ENCODE data around the gene IFITM2.

The IFITM2 gene

DNA sequence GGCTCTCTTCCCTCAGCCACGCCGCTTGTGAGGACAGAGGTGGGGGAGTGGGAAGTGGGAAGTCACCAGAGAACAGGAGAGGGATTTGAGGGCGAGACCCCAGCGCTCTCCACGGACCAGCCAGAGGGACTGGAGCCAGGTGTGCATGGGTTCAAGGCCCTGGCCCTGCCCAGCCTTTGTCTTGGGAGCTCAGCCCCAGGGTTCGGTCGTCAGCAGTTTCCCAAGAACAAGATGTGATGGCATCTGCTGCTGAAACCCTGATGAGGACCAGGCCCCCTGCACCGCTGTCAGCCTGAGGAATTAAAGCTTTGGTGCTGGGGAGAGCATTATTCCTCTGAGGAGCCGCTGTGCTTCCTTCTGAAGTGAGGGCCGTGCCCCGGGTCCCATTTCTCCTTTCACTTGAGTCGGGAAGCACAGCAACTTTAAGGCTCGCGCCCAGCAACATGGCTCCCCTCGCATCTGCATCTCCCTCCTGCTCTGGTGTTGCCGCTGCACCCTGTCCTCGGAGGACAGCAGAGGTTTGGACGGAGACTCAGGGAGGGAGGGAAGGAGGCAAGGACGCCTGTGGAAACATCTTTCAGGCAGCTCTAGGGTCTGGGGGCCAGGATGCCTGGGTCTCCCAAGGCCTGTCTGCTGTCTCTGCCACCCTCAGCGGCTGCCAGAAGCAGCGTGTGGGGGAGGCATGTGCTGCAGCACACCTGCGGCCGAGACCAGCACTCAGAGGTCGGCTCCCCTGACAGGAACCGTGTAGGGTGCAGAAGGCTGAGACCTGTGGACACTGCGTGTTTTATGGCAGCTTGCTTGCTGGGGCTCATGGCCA lies 12.1 kb upstream of the IFITM2 start:
- Histone ChIP-seq H3K27me3 (ENCODE audit: insufficient read depth, low read length) (no peaks in the 10 kb centered on the region), H4K8ac (ENCODE audit: low read depth, low read length) (no peak overlapping the region)
- WGBS (ENCODE audit: extremely low coverage, insufficient coverage, insufficient read length) = no CpG with 5 or more reads among the region's 26 CpGs

DNA sequence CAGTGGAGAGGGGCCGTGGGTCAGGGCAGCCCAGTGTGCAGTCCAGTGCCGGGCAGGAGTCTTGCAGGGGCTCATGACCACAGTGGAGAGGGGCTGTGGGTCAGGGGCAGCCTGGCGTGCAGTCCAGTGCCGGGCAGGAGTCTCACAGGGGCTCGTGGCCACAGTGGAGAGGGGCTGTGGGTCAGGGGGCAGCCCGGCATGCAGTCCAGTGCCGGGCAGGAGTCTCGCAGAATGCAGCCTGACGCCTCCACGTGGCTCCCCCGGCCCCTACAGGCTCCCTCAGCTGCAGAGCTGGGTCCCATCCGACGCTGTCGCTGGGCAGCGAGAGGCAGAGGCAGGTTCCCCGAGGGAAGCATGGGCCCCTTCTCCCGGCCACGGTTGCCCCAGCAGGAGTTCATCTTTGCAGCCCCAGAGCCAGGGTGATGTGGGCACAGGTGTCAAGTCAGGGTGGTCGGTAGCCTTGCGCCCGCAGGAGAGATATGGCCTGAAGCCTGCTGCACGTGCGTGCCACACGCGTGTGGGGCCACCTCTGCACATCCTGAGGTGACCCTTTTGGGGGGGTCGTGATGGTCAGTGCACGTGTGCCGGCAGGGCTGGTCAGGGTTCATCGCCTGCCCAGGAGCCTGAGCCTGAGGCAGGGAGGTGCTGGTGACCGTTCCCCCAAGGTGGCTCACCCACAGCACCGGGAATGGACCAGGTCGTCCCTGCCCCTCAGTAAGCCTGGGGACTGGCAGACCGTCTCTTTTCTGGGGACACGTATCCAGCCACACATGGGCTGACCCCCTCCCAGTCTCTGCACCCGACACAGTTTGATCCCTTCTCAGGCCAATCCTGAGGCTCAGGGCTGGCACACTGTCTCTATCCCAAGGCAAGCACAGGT lies 11.2 kb upstream of the IFITM2 start:
- Histone ChIP-seq H2AFZ (ENCODE audit: insufficient read depth, low read length, poor library complexity) (no peak overlapping the region), H4K8ac (ENCODE audit: low read depth, low read length) (no peak overlapping the region), H4K91ac (ENCODE audit: low read depth, low read length) (no peak overlapping the region), H3K9me3 (ENCODE audit: insufficient read depth, low read depth, low read length) (no peaks in the 10 kb centered on the region), H3K4ac (ENCODE audit: low read depth, low read length) (no peak overlapping the region), H2AK5ac (ENCODE audit: low read length) (no peak overlapping the region), H3K14ac (ENCODE audit: low read length) (no peak overlapping the region), H2BK120ac (ENCODE audit: insufficient read depth, low read length, poor library complexity) (no peak overlapping the region), H2BK12ac (ENCODE audit: low read length) (no peak overlapping the region), H3K79me2 (ENCODE audit: control insufficient read depth, insufficient read depth, low read length, poor library complexity) (no peaks in the 10 kb centered on the region), H3K4me2 (ENCODE audit: low read length) (no peak overlapping the region), H3K23ac (ENCODE audit: low read length) (no peak overlapping the region), H3K4me1 (ENCODE audit: control insufficient read depth in 1 of 2, insufficient read depth in 2 of 2, low read length in 2 of 2) (peaks cover 5 to 6% of the 10 kb centered on the region in 2 experiments), H3K27ac (ENCODE audit: low read depth, low read length) (no peak overlapping the region), H2BK5ac (ENCODE audit: low read depth, low read length, poor library complexity) (no peak overlapping the region), H3K27me3 (ENCODE audit: insufficient read depth, low read length) (no peaks in the 10 kb centered on the region), H3K18ac (ENCODE audit: low read length) (no peak overlapping the region), H3K4me3 (ENCODE audit: low read depth, low read length) (no peak overlapping the region), H3K36me3 (ENCODE audit: control insufficient read depth in 1 of 2, insufficient read depth in 2 of 2, low read length in 2 of 2) (peaks cover 25% of the 10 kb centered on the region in 2 experiments), H3K9ac (ENCODE audit: low read length) (no peak overlapping the region), H3K79me1 (ENCODE audit: low read length) (no peaks in the 10 kb centered on the region), H4K12ac (ENCODE audit: low read depth, low read length) (no peak overlapping the region)
- DNase-seq = no peak
- no CpG with 5 or more reads among the region's 35 CpGs for WGBS (ENCODE audit: extremely low coverage, insufficient coverage, insufficient read length)

More for the DNA sequence above, 12.1 kb upstream of the IFITM2 start:
- no peak for DNase-seq
- Histone ChIP-seq H3K79me1 (ENCODE audit: low read length) (no peaks in the 10 kb centered on the region), H3K9ac (ENCODE audit: low read length) (no peak overlapping the region), H2BK12ac (ENCODE audit: low read length) (no peak overlapping the region), H4K12ac (ENCODE audit: low read depth, low read length) (no peak overlapping the region), H3K23ac (ENCODE audit: low read length) (no peak overlapping the region), H3K4ac (ENCODE audit: low read depth, low read length) (no peak overlapping the region), H3K36me3 (ENCODE audit: control insufficient read depth in 1 of 2, insufficient read depth in 2 of 2, low read length in 2 of 2) (peaks cover 25% of the 10 kb centered on the region in 2 experiments), H2AK5ac (ENCODE audit: low read length) (no peak overlapping the region), H2BK120ac (ENCODE audit: insufficient read depth, low read length, poor library complexity) (no peak overlapping the region), H3K27ac (ENCODE audit: low read depth, low read length) (no peak overlapping the region), H3K18ac (ENCODE audit: low read length) (no peak overlapping the region), H3K4me3 (ENCODE audit: low read depth, low read length) (no peak overlapping the region), H4K91ac (ENCODE audit: low read depth, low read length) (no peak overlapping the region), H3K4me2 (ENCODE audit: low read length) (no peak overlapping the region), H3K14ac (ENCODE audit: low read length) (no peak overlapping the region), H2BK5ac (ENCODE audit: low read depth, low read length, poor library complexity) (no peak overlapping the region), H3K9me3 (ENCODE audit: insufficient read depth, low read depth, low read length) (no peaks in the 10 kb centered on the region), H2AFZ (ENCODE audit: insufficient read depth, low read length, poor library complexity) (no peak overlapping the region), H3K4me1 (ENCODE audit: control insufficient read depth in 1 of 2, insufficient read depth in 2 of 2, low read length in 2 of 2) (peaks cover 11 to 13% of the 10 kb centered on the region in 2 experiments), H3K79me2 (ENCODE audit: control insufficient read depth, insufficient read depth, low read length, poor library complexity) (no peaks in the 10 kb centered on the region)

DNA sequence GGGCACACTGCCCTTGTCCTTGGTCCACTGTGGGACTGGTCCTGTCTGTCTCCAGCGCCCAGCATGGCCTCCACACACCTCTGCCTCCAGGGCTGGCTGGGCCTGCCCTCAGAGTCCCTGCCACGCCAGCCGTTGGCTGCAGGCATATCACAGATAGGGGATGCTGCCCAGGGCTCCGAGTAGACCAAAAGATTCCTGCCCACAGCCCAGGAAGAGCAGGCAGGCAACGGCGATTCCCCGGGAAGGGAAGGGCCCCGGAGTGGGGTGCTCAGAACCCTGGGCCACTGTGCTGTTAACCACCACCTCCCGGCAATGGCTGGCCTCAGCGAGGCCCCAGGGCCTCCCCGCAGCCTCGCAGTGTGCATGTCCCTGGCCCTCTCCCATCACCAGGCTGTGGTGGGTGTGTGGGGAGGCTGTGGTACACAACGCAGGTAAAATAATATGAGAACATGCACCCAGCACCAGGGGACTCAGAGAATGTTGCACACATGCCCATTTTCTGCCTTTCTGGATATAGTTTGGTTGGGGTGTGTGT lies 10.5 kb upstream of the IFITM2 start:
- no peaks in the 10 kb centered on the region for H3K79me1 ChIP-seq (ENCODE audit: low read length)
- H4K91ac ChIP-seq (ENCODE audit: low read depth, low read length) = no peak overlapping the region
- no peak overlapping the region for H4K8ac ChIP-seq (ENCODE audit: low read depth, low read length)
- no peak overlapping the region for H4K12ac ChIP-seq (ENCODE audit: low read depth, low read length)
- no peak for DNase-seq
- no peak overlapping the region for H3K23ac ChIP-seq (ENCODE audit: low read length)
- no peak overlapping the region for H3K4me2 ChIP-seq (ENCODE audit: low read length)
- no peak overlapping the region for H2BK5ac ChIP-seq (ENCODE audit: low read depth, low read length, poor library complexity)
- H3K79me2 ChIP-seq (ENCODE audit: control insufficient read depth, insufficient read depth, low read length, poor library complexity) = no peaks in the 10 kb centered on the region
- H3K18ac ChIP-seq (ENCODE audit: low read length) = no peak overlapping the region
- H3K36me3 ChIP-seq (ENCODE audit: control insufficient read depth in 1 of 2, insufficient read depth in 2 of 2, low read length in 2 of 2) = peaks cover 24% of the 10 kb centered on the region in 2 experiments
- H3K4ac ChIP-seq (ENCODE audit: low read depth, low read length) = no peak overlapping the region
- no peak overlapping the region for H3K4me3 ChIP-seq (ENCODE audit: low read depth, low read length)
- WGBS (ENCODE audit: extremely low coverage, insufficient coverage, insufficient read length) = no CpG with 5 or more reads among the region's 13 CpGs
- no peaks in the 10 kb centered on the region for H3K27me3 ChIP-seq (ENCODE audit: insufficient read depth, low read length)
- no peak overlapping the region for H3K14ac ChIP-seq (ENCODE audit: low read length)
- no peak overlapping the region for H2AFZ ChIP-seq (ENCODE audit: insufficient read depth, low read length, poor library complexity)
- no peak overlapping the region for H2BK120ac ChIP-seq (ENCODE audit: insufficient read depth, low read length, poor library complexity)
- no peak overlapping the region for H2BK12ac ChIP-seq (ENCODE audit: low read length)
- no peak overlapping the region for H2AK5ac ChIP-seq (ENCODE audit: low read length)
- H3K4me1 ChIP-seq (ENCODE audit: control insufficient read depth in 1 of 2, insufficient read depth in 2 of 2, low read length in 2 of 2) = peaks cover 4% of the 10 kb centered on the region in 2 experiments
- no peak overlapping the region for H3K9ac ChIP-seq (ENCODE audit: low read length)
- H3K9me3 ChIP-seq (ENCODE audit: insufficient read depth, low read depth, low read length) = no peaks in the 10 kb centered on the region
- no peak overlapping the region for H3K27ac ChIP-seq (ENCODE audit: low read depth, low read length)

DNA sequence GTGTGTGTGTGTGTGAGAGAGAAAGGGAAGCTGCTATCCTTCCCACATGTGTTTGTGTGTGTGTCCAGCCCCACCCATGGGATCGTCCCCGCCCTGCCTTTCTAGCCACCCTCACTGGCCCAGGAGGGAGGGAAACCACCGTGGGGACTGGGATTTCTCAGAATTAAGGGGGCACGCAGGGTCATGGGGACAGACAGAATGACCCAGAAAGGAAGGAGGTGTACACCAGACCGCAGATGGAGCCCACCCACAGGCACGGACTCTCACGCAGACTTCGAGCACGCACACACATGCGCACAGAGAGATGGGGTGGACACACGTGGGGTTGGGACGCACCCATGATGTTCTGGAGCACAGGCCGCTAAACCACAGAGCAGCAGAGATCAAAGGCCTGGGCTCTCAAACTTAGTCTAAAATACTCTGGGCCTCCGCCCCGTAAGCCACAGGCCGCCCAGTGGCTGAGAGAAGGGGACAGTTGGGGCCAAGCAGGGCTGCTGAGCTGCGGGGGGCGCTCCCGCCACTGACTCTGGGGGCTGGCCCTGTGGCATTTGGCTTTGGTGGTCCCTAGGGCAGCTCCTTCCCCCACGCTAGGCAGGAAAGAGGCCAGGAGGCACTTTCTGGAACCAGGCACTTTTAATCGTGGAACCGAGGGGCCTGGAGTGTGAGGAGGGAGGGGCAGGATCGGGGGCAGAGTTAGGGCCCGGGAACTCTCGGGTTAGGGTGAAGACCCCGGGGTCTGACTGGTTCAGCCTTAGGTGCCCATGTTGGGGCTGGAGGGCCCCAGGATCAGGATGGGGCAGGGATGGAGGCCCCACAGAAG lies 9.8 kb upstream of the IFITM2 start:
- H3K4me3 ChIP-seq (ENCODE audit: low read depth, low read length) = no peak overlapping the region
- no peak overlapping the region for H2AFZ ChIP-seq (ENCODE audit: insufficient read depth, low read length, poor library complexity)
- H3K14ac ChIP-seq (ENCODE audit: low read length) = no peak overlapping the region
- no peak overlapping the region for H2BK5ac ChIP-seq (ENCODE audit: low read depth, low read length, poor library complexity)
- H3K79me2 ChIP-seq (ENCODE audit: control insufficient read depth, insufficient read depth, low read length, poor library complexity) = no peaks in the 10 kb centered on the region
- H3K27me3 ChIP-seq (ENCODE audit: insufficient read depth, low read length) = no peaks in the 10 kb centered on the region
- no peak overlapping the region for H4K8ac ChIP-seq (ENCODE audit: low read depth, low read length)
- no peak overlapping the region for H2BK12ac ChIP-seq (ENCODE audit: low read length)
- no peaks in the 10 kb centered on the region for H3K9me3 ChIP-seq (ENCODE audit: insufficient read depth, low read depth, low read length)
- peaks cover 18 to 21% of the 10 kb centered on the region in 2 experiments for H3K36me3 ChIP-seq (ENCODE audit: control insufficient read depth in 1 of 2, insufficient read depth in 2 of 2, low read length in 2 of 2)
- no peaks in the 10 kb centered on the region for H3K79me1 ChIP-seq (ENCODE audit: low read length)
- no peak overlapping the region for H3K23ac ChIP-seq (ENCODE audit: low read length)
- H3K9ac ChIP-seq (ENCODE audit: low read length) = no peak overlapping the region
- no peak overlapping the region for H2AK5ac ChIP-seq (ENCODE audit: low read length)
- H3K18ac ChIP-seq (ENCODE audit: low read length) = no peak overlapping the region
- no peak overlapping the region for H4K91ac ChIP-seq (ENCODE audit: low read depth, low read length)
- H3K4me2 ChIP-seq (ENCODE audit: low read length) = no peak overlapping the region
- H4K12ac ChIP-seq (ENCODE audit: low read depth, low read length) = no peak overlapping the region
- H3K4ac ChIP-seq (ENCODE audit: low read depth, low read length) = no peak overlapping the region
- H3K4me1 ChIP-seq (ENCODE audit: control insufficient read depth in 1 of 2, insufficient read depth in 2 of 2, low read length in 2 of 2) = peaks cover 4% of the 10 kb centered on the region in 2 experiments
- no peak for DNase-seq
- no CpG with 5 or more reads among the region's 26 CpGs for WGBS (ENCODE audit: extremely low coverage, insufficient coverage, insufficient read length)
- no peak overlapping the region for H2BK120ac ChIP-seq (ENCODE audit: insufficient read depth, low read length, poor library complexity)
- H3K27ac ChIP-seq (ENCODE audit: low read depth, low read length) = no peak overlapping the region

Data from trophoblast cell (in vitro differentiated cells and primary cell).